ENCODE results near the gene CXXC5. TPM values are rescaled to one million over a fixed set of nuclear protein-coding genes. Genes with fewer than 3 reads are reported as not detected.

CXXC5 gene
- total and polyA plus RNA-seq, 8 donors, result 18.3 to 101 (median 26.5) TPM

GRCh38 chr5:139645430-139645871, 2.7 kb upstream of the CXXC5 start:
- no peaks in the 10 kb centered on the region for H3K36me3 ChIP-seq
- DNase-seq, result no peak
- H3K4me3 ChIP-seq, result no peak overlapping the region
- TF ChIP-seq EP300 (IDR thresholded peaks at IDR 0.05), result no peak
- TF ChIP-seq CTCF (IDR thresholded peaks at IDR 0.05), result no peak
- TF ChIP-seq POLR2A (IDR thresholded peaks at IDR 0.05), result no peak
- no peak for TF ChIP-seq POLR2AphosphoS5 (IDR thresholded peaks at IDR 0.05)
- intact Hi-C loops (cut with DNase I; ENCODE audit: low total_unique reads), result no loop called here
- 78 to 94% (median 89%) methylated on average over 3 of the region's 3 CpGs for WGBS, 5 donors
- peaks cover 34 to 62% (median 52%) of the 10 kb centered on the region in 4 donors for H3K4me1 ChIP-seq
- H3K27ac ChIP-seq, result no peak overlapping the region
- peaks cover 0 to 36% (median 0%) of the 10 kb centered on the region in 3 donors for H3K27me3 ChIP-seq
- H3K9me3 ChIP-seq, result no peaks in the 10 kb centered on the region

GRCh38 chr5:139646111-139646510, 2.0 kb upstream of the CXXC5 start:
- TF ChIP-seq CTCF (IDR thresholded peaks at IDR 0.05) (no peak), POLR2AphosphoS5 (IDR thresholded peaks at IDR 0.05) (no peak), POLR2A (IDR thresholded peaks at IDR 0.05) (no peak), EP300 (IDR thresholded peaks at IDR 0.05) (no peak)
- H3K36me3 ChIP-seq, result no peaks in the 10 kb centered on the region
- no peaks in the 10 kb centered on the region for H3K9me3 ChIP-seq
- no peak for DNase-seq
- WGBS, 5 donors, result 82 to 96% (median 91%) methylated on average over 3 of the region's 3 CpGs
- H3K27me3 ChIP-seq, result peaks cover 0 to 43% (median 0%) of the 10 kb centered on the region in 3 donors
- no peak overlapping the region for H3K27ac ChIP-seq
- intact Hi-C loops (cut with DNase I; ENCODE audit: low total_unique reads), result no loop called here
- H3K4me1 ChIP-seq, result peaks cover 40 to 68% (median 59%) of the 10 kb centered on the region in 4 donors
- H3K4me3 ChIP-seq, result no peak overlapping the region

GRCh38 chr5:139646912-139647505, 1.1 kb upstream of the CXXC5 start:
- intact Hi-C loops (cut with DNase I; ENCODE audit: low total_unique reads), result no loop called here
- Histone ChIP-seq H3K27ac (peak overlapping the region in 1 of 5 donors; percentile 16), H3K9me3 (no peaks in the 10 kb centered on the region), H3K27me3 (peaks cover 0 to 45% (median 0%) of the 10 kb centered on the region in 3 donors), H3K36me3 (no peaks in the 10 kb centered on the region), H3K4me3 (peak overlapping the region in 3 of 4 donors; percentile 2 to 95 (median 18)), H3K4me1 (peaks cover 48 to 73% (median 67%) of the 10 kb centered on the region in 4 donors)
- DNase-seq, result peak in 1 of 2 donors; percentile 71
- 30 to 68% (median 58%) methylated on average over 7 to 25 of the region's 25 CpGs for WGBS, 5 donors
- TF ChIP-seq CTCF (IDR thresholded peaks at IDR 0.05), result no peak

- Histone ChIP-seq H3K9me3 (no peaks in the 10 kb centered on the region), H3K4me3 (peak overlapping the region; percentile 63 to 95 (median 84)), H3K4me1 (peaks cover 49 to 74% (median 68%) of the 10 kb centered on the region in 4 donors), H3K27me3 (peaks cover 0 to 45% (median 0%) of the 10 kb centered on the region in 3 donors), H3K27ac (peak overlapping the region; percentile 90 to 95 (median 94)), H3K36me3 (no peaks in the 10 kb centered on the region)
- intact Hi-C loops (cut with DNase I; ENCODE audit: low total_unique reads), result no loop called here
- peak in 1 of 2 donors; percentile 34 for DNase-seq
- 18 to 21% (median 19%) methylated on average over 40 to 46 of the region's 46 CpGs for WGBS, 5 donors
- TF ChIP-seq CTCF (IDR thresholded peaks at IDR 0.05), result no peak
- no peak for TF ChIP-seq POLR2A (IDR thresholded peaks at IDR 0.05)
- TF ChIP-seq EP300 (IDR thresholded peaks at IDR 0.05), result no peak
- TF ChIP-seq POLR2AphosphoS5 (IDR thresholded peaks at IDR 0.05), result no peak
These were observed 494 bp upstream of the CXXC5 start for GRCh38 chr5:139647506-139648204.
